Suppressor macrophage (primary cell): ENCODE results near the gene LMBR1.
"Not testable (repeated sequence)": the region's sequence is repeated elsewhere in the genome, so short reads cannot be mapped to it uniquely, and the experiment has no call there.

Experiments used
- DNase-seq, 4 experiments: peaks; one replicate each; pipeline ENCODE4 v3.0.0-alpha.2; 2020 to 2022

The LMBR1 gene

DNA sequence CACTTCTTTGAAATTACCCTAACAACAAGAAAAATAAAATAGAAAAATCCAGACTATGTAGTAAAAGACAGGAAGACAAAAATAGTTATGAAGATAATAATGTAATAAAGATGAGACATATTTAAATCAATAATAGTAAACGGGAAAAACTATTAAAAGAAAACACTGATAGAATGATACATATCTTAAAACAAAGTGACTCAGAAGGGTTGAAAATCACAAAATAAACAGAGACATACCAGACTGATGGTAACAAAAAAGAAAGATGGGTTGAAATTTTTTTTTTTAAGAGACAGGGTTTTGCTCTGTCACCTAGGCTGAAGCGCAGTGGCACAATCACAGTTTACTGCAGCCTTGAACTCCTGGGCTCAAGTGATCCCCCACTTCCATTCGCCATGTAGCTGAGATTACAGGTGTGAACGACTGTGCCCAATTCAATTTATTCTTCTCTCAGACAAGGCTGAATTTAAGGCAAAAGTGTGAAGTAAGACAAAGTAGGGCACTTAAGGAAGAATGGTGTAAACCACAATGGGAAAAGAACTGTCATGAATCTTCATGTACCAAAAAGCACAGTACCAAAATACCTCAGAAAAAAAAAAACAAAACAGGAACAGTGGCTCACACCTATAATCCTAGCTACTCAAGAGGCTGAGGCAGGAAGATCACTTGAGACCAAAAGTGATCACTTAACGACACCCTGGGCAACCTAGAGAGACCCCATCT is 47.4 kb downstream of the LMBR1 start:
- DNase-seq, result no peak

DNA sequence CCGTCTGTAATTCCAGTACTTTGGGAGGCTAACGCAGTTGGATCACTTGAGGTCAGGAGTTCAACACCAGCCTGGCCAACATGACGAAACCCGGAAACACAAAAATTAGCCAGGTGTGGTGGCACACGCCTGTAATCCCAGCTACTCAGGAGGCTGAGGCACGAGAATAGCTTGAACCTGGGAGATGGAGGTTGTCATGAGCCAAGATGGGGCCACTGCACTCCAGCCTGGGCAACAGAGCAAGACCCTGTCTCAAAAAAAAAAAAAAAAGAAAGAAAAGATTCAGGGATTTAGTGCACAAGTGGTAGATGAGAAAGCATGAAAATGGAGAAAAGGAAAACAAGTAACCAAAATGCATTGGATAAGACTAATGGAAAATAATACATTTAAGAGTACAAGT is 49.4 kb downstream of the LMBR1 start:
- DNase-seq, result not testable (repeated sequence)

DNA sequence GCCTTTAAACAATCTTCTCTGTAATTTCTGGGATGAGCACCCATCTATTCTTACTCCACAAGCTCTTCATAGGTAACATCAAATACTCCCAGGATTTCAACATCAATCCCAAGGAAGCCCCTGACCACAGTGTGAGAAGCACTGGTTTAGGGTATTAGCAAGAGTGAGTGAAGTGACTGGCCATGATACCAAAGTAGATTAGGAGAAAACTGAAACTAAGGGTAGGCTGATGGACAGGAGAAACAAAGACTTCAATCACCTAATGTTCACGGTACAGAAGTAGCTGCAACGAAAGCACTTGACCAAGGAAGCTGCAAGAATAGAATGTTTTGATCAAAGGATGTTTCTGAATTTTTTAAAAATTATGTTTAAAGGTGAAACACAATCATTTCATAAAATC is 49.8 kb downstream of the LMBR1 start:
- DNase-seq, result no peak

DNA sequence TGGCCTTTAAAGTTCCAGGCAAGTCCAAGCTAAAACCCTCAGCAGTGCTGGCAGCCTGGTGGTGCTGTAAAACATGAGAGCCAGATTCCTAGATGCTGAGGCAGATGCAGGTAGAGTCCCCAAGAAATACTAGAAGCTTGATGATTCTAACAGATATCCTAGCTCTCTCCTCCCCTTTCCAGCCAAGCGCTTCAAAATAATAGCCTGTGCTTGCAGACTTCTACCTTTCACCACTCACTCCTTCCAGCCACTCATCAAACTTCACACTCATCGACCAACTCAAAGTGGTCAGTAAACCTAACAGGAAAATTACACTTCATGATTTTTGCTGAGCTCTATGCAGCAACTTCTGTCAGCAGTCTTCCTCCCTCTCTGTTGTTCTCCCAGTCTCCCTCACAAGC is 50.2 kb downstream of the LMBR1 start:
- DNase-seq, result peak in 2 of 4 experiments; percentile 17 to 30

DNA sequence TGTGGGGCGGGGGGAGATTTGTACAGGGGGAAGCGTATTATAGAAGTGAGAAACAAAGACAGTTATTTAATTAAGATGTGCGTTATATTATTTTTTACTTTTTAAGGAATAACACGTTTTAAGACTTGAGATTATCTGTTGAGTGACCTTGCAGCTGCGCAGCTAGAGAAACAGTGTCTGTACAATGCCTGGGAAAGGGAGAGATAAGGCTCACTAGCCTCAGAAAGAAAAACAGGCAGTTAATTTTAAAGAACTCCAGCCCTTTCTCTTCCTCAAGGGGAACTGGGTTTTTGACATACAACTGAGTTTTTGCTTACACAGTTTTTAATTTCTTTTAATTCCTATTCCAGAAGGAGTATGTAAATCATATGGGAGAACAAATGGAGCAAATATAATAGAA is 50.7 kb downstream of the LMBR1 start:
- DNase-seq, result no peak

DNA sequence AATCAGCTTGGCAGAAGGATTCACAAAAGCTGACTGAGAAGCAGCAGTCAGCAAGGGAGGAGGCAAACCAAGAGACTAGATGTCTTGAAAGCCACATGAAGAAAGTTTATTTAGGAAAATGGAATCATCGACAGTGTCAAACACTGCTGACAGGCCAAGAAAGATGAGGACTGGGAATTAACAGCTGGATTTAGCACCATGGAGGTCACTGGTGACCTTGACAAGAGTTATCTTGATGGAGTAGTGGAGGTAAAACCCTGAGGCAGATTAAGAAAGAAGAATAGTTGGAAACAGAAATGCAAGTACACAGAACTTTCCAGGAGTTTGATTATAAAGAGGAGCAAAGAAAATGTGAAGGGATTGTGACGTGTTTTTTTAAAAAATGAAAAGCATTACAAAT is 51.5 kb downstream of the LMBR1 start:
- no peak for DNase-seq

DNA sequence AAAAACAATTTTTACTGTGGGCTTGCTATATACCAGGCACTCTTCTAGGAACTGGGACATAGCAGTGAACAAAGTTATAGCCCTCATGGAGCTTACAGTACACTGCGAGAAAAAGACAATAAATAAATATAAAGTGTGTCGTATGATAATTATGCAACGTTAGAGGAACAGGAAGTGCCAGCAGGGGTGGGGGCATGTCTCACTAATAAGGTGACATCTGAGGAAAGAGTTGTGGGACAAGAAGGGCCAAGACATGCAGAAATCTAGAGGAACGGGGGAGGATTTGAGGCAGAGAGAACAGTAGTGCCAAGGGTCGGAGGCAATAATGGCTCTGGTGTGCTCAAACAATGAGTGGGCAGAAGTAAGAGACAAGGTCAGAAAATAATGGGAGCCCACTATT is 52.8 kb downstream of the LMBR1 start:
- peak in 3 of 4 experiments; percentile 26 to 28 (median 28) for DNase-seq

DNA sequence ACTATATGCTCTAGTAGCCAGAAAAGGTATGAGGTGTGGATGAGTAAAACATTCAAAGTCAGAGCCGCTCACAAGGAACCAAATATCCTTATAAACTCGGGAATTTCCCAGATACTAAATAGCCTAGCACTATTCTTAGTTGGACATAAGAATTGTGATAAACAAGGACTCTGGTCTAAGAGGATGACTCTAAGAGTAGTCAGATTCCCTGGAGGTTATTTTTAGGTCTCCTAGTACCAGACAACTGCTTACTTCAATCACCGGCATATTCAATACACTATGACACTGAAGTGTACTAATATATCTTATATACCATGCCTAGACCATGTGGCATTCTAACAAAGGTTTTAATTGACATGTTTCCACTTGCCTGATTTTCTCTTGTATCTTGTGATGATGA is 56.5 kb downstream of the LMBR1 start:
- no peak for DNase-seq

DNA sequence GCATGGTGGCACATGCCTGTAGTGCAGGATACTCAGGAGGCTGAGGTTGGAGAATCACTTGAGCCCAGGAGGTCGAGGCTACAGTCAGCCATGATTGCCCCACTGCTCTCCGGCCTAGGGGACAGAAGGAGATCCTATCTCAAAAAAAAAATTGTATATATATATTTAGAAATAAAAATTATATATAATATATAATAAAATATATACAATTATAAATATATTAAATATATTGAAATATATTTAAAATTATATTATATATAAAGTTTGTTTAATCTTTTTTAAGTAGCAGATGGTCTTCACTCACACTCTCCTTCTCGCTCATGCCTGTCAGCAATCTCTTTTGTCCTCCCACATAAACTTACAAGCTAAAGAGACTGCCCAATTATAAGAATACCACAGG is 58.5 kb downstream of the LMBR1 start:
- DNase-seq, result no peak

DNA sequence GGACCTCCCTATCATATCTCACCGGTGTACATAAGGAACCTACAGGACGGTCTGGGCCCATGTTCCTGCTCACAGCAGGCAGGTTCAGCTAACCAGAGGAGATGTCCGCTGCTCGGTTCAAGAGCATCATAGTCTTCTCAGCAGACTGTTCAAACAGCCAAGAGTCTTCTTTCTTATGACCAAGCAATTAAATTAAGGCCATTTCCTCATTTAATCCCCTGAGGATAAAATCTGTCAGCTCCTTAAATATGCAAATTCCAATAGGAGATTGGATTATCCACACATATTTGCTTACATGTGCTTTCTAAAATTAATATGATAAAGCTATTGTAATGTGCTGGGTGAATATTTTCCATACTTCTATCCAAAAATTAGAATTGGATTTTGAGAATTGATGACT is 59.7 kb downstream of the LMBR1 start:
- DNase-seq, result no peak

DNA sequence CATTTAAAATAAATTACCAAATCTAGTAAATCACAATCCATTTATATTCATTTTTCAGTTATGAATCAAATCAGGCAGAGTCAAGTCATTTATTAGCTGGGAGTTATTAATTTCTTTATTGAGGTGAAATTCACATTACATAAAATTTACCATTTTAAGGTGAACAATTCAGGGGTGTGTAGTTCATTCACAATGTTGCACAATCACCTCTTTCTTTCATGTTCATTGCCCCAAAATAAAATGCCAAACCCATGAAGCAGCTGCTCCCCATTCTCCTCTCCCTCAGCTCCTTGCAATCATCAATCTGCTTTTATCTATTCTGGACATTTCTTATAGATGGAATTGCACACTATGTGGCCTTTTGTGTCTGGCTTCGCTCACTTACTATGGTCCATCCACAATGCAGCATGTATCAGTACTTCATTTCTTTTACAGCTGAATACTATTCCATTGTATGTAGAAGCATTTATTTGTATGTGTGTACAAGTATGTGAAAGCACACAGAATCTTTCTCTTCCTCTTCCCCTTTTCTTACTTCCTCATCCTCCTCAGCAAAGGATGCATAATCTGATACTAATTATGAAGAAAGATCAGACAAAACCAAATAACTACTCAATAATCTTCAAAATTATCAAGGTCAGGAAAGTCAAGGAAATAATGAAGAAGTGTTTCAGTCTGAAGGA is 60.6 kb downstream of the LMBR1 start:
- peak in 3 of 4 experiments; percentile 12 to 58 (median 50) for DNase-seq

DNA sequence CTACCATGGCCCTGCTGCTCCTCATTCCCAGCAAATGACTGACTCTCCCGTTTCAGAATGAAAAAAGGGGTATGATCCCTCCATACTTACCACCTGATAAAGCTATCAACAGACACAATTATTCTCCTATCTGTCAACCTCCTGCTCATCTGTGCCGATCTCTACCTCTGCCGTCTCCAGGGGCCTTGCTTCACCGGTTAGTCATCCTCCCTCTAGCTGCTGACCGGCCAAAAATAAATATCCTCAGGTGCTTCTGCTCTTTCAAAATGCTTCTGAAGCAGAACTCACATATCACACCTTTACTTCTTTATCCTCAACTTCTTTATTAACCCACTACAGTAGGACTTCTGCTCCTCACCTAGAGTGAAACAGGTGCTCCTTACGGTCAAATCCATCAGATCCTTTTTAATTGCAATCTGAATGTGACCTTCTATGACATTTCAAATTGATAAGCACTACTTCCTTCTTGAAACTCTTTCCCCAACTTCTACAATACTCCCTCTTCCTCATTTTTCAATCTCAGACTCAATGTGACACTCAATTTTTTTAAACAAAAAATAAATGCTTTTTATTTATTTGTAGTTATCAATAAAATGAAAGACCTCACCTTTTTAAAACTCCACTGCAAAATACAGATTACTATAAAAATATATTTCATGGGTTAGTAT is 63.2 kb downstream of the LMBR1 start:
- peak in 2 of 4 experiments; percentile 25 to 38 for DNase-seq

DNA sequence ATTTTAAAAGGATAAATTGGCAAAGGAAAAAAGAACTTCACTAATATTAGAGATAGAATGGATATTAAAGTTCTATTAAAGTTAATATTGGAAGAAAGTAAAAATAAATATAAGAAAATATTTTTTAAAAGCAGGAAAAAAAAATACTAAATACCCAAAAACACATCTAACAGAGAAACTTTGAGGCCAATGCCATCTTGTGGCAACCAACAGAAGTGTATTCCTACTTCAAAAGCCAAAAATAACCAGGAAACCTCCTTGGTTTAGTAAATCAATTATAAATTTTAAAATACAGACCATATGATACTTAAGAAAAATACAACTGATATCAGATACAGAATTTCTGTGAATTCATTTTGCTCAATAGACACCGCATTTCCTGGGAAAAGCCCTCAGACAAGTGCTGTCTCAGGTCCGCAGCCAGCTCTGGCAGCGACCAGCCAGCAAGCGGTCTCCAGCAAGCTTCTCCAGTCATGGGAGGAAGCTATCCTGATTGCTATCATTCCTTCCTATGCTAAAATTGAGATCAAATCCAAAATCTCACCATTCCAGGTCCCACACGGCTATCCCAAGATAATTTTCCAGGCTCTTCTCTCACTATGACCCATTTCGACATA is 65.3 kb downstream of the LMBR1 start:
- peak; percentile 13 to 39 (median 26) for DNase-seq

DNA sequence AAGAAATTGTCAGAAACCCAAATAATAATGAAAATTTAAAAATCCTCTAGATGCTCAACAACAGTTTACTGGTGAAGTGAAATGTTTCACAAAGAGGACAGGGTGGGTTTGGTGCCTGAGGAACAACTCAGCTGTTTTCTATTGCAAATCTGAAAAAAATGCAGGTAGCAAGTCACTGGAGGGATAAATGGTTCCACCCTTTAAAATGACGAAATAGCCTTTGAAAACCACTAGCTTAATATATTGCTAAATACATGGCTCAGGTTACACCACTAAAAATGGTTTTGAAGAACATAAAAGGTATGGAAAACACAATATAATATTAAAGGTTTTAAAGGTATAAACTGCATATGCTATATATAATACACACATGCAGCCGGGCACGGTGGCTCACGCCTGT is 69.5 kb downstream of the LMBR1 start:
- no peak for DNase-seq

DNA sequence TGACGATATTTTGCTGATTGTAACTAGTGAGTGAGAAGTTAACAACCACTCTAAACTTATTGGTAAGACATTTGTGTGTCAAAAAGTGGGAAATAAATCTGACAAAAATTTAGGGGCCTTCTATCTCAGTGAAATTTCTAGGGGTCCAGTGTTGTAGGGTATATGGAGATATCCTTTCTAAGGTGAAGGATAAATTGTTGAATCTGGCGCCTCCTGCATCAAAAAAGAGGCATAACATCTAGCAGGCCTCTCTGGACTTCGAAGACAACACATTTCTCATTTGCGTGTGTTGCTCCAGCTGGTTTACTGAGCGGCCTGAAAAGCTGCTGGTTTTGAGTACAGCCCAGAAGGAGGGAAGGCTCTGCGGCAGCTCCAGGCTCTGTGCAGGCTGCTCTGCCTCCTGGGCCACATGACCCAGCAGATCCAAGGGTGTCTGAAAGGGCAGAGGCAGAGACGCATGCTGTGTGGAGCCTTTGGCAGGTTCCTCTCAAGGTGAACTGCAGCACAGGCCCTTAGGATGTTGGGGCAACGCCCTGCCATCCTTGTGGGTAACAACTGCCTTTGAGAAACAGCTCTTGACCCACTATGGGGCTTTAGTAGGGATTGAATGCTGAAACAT is 72.4 kb downstream of the LMBR1 start:
- DNase-seq, result peak in 1 of 4 experiments; percentile 14

DNA sequence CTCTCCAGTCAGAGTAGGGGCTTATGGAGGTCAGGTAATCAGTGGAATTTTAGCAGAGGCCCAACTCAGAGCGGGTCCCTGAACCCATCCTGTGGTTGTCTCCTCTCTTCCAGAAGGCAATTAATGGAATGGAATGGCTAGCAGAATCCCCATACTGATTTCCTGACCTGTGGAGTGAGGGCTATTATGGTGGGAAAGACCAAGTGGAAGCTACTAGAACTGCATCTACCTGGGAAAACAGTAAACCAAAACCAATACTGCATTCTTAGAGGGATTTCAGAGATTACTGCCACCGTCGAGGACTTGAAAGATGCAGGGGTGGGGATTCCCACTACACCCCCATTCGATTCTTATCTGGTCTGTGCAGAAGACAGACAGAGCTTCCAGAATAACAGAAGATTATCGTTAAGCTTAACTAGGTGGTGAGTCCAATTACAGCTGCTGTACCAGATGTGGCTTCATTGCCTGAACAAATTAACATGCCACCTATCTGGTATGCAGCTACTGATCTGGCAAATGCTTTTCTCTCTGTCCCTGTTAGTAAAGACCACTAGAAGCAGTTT is 73.2 kb downstream of the LMBR1 start:
- DNase-seq, result no peak

DNA sequence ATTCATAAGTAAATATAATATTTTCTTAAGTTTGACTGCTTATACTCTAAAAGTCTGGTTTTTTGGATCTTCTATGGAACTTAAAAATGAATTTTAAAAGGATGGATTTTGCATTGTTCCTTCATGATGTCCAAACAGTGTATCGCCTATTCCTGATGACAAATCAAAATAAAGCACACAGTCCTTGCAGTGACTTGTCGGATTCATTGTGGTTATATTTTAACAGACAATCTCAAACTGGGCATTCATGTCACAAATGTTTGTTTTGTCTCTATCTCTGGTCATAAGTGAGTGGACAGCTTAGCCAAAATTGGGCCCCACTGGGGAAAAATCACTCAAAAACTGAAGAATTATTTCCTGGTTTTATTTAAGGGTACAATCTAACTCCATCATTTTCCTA is 74.8 kb downstream of the LMBR1 start:
- no peak for DNase-seq

DNA sequence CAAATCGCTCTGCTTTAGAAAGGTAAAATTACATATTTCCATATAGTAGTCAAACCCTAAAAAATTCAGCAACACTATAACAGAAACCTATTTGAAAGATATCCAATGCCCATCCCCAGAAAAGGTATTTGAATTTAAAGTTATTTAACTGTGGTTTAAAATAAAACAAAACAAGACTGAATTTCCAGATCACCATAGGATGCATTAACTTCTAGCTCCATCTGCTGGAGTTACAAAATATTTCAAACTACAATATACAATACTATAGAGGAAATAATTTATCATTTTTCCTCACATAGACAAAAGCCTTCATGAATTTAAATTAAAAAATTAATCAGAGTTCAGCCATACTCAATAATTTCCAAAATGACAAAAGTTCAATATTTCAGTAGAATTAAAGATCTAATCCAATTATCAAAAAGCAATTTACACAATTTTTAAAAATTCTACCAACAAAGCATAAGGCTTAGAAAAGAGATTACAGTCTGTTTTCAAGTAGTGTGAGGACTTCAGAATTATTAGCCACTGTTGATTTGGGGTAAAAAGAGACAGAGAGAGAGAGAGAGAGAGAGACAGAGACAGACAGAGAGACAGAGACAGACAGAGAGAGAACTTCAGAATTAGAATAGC is 75.9 kb downstream of the LMBR1 start:
- DNase-seq, result peak in 2 of 4 experiments; percentile 46 to 55

DNA sequence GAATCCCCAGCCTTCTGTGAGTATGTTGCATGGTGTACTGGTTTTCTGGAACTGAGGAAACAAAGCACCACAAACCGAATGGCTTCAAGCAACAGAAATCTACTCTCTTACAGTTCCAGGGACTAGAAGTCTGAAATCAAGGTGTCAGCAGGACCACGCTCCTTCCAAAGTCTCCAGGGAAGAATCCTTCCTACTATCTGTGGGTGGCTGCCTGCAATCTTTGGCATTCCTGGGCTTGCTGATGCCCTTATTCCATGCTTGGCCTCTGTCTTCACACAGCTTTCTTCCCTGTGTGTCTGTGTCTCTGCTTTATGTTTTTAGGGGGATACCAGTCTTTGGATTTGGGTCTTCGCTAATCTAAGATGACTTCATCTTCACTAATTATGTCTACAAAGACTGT is 81.3 kb downstream of the LMBR1 start:
- DNase-seq, result no peak

DNA sequence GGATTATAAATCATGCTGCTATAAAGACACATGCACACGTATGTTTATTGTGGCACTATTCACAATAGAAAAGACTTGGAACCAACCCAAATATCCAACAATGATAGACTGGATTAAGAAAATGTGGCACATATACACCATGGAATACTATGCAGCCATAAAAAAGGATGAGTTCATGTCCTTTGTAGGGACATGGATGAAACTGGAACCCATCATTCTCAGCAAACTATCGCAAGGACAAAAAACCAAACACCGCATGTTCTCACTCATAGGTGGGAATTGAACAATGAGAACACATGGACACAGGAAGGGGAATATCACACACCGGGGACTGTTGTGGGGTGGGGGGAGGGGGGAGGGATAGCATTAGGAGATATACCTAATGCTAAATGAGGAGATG is 89.3 kb downstream of the LMBR1 start:
- DNase-seq, result not testable (repeated sequence)

DNA sequence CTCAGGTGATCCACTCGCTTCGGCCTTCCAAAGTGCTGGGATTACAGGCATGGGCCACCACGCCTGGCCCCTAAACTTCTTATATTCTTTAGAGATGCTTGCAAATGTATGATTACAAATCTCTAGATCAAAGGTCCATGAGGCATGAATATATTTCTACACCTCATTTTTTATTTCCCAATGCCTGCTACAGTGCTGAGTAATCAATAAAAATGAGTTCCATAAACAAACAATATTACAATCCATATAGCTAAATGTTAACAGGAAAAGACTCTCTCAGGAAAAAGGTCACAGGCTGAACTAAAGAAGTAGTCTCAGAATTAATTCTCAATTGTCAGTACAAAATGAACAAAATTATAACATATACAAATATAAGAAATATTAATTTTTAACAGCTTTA is 90.8 kb downstream of the LMBR1 start:
- no peak for DNase-seq

DNA sequence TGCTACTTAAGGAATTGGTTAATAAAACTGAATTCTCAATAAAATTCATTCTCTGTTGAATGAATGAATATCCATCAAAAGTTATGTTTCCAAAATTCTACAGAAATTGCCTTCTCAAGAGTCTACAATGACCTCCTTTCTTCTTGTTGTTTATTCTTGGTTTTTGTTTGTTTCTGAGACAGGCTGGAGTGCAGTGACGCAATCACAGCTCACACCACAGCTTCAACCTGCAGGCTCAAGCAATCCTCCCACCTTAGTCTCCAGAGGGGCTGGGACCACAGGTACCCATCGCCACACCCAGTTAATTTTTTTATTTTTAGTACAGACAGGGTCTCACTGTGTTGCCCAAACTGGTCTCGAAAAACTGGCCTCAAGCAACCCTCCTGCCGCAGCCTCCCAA is 97.6 kb downstream of the LMBR1 start:
- no peak for DNase-seq
